Activated CD4-positive, alpha-beta T cell treated with anti-CD3 and anti-CD28 coated beads for 4 hours (primary cell): Measurements from ENCODE around the gene SERPINA3.
"Not testable (repeated sequence)": the region's sequence is repeated elsewhere in the genome, so short reads cannot be mapped to it uniquely, and the experiment has no call there.

ENCODE experiments used
- DNase-seq, 2 donors: peaks; one replicate each; pipeline ENCODE4 v3.0.0-alpha.2; 2020

Gene SERPINA3

DNA sequence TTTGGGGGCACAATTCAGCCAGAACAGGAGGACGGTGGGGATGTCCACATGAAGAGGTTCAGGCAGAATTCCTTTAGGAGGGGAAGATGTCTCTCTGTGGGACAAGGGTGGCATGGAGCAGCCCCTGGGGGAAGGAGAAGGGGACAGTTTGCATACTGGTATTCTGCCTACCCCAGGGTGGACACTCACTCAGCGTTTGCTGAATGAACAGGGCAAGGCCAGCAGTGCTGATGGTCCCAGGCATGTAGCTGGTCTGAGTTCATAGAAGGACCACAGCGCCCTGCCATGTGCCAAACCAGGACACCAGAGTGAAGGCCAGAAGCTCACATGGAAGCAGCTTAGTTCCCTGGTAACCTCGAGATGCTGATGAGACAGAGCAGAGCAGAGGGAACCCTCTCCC lies 25.6 kb upstream of the SERPINA3 start:
- DNase-seq, result no peak

DNA sequence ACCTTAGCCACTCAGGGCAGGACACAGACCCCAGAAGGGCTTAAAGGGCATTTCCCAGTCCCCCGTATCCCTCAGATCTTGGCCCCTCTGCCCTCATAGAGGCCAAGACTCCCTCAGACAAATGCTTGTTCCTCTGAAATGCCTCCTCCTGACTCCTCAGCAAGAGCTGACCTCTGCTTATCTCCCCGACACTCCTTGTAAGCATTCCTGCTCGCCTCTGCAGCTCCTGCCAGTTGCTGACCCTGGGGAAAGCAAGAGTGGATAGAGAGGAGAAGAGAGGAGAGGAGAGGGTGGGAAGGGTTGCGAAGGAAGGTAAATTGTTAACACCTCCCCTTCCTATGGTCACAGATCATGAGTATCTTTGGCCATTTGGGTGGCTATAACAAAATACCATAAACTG lies 23.9 kb upstream of the SERPINA3 start:
- DNase-seq, result no peak

DNA sequence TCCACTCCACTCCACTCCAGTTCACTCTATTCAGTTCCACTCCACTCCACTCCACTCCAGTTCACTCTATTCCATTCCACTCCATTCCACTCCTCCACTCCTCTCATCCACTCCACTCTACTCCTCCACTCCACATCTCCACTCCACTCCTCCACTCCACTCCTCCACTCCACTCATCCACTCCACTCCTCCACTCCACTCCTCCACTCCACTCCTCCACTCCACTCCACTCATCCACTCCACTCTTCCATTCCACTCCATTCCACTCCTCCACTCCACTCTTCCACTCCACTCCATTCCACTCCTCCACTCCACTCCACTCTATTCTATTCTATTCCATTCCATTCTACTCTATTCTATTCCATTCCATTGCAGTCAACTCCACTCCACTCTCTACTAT lies 21.1 kb upstream of the SERPINA3 start:
- no peak for DNase-seq

DNA sequence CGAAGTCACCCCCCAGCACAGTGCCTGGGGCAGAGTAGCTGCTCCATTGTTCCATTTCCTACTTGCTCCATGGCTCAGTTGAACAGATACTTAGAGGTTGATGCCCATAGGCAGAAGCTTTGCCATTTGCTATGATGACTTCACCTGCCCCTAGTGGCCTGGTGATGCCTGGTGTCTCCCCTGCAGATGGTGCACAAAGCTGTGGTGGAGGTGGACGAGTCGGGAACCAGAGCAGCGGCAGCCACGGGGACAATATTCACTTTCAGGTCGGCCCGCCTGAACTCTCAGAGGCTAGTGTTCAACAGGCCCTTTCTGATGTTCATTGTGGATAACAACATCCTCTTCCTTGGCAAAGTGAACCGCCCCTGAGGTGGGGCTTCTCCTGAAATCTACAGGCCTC lies 20.3 kb upstream of the SERPINA3 start:
- DNase-seq, result no peak

DNA sequence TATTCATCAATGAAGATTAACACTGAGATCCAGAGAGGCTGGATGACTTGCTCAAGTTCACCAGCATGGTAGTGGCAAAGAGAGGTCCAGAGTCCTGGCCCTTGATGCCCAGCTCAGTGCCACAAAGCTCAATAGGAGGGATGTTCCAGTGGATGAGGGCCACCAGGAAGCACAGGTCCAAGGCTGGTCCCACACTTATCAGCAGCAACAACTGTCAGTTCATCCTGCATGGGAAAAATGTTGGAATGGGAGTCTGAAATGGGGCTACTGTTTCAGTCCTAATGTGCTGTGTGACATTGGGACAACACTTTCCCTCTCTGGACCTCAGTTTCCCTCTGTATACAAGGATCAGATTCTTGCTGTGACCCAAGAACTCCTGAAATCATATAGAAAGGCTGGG lies 19.7 kb upstream of the SERPINA3 start:
- DNase-seq, result no peak

DNA sequence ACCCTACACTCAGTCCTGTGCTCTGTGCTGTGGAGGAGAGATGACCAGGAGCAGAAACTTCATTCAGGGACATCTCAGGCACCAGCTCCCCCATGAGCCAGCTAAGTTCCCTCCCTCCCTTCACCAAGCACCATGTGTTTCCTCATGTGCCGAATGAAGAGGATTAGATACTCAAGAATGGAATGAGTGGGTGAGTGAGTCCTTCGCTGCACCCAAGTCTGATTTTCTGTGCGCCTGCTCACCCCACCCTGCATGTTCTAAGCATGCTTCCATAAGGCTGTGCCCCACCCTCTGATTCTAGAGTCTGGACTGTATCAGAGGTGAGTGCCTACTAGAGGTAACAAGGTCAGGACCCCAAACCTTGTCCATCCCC lies 18.8 kb upstream of the SERPINA3 start:
- DNase-seq, result no peak

DNA sequence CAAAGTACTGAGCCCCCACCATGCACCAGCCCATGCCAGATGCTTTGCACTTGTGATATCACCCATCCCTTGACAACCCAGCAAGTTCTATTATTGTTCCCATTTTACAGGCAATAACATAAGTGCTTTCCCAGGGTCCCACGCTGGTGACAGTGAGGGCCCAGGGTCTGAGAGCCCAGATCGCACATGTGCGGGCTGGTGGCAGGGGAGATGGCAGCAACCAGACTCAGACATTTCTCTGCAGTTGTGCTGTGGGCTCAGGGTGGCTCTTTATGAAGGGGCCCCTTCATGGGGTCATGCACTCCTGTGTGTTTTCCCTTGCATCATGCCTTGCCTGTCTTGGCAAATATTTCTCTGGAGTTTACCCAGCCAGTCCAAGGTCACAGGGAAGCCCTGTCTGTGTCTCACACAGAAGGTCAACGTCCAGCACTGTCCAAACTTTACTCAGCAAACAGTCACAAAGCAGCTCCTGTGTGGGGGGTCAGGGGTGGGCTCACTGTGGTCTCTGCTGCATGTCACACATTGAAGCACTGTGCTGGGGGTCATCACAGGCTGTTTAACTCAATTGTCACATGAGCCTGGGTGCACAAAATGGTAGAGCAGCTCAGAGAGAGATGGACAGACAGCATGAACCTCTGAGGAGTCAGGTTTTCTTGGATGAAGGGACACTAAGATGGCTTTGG lies 18.3 kb upstream of the SERPINA3 start:
- no peak for DNase-seq

DNA sequence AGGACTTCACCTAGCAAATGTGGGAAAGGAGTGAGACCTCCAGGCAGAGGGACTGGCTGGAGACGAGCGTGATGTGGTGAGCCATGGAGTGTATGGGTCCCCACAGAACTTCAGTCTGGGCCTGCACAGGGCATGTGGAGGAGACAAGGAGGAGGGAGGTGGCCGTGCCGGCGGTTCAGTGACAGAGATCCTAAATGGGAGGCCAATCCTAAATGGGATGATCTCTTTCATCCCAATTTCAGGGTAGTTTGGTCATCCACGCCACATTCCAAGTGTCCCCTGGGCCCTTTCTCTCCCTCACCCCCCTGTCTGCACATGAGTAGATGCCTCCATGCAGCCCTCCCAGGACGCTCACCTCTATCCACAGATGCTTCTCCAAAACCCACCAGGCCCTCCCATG lies 17.8 kb upstream of the SERPINA3 start:
- no peak for DNase-seq

DNA sequence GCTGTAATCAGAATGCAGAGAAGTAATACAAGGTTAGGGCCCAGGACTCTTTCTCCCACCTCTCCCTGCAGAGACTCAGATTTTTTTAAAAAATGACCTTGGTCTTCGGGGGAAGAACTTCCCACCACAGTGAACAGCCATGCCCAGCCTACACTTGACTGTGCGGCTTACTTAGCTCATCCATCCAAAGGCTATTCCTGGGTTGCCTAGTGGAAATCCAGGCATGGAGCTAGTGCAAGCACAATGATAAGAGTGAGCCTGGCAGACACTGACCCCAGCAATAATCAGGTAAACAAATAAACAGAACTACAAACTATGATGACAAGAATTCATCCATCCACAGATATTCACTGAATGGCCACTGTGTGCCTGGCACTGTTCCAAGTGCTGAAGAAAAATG lies 16.3 kb upstream of the SERPINA3 start:
- DNase-seq, result no peak

DNA sequence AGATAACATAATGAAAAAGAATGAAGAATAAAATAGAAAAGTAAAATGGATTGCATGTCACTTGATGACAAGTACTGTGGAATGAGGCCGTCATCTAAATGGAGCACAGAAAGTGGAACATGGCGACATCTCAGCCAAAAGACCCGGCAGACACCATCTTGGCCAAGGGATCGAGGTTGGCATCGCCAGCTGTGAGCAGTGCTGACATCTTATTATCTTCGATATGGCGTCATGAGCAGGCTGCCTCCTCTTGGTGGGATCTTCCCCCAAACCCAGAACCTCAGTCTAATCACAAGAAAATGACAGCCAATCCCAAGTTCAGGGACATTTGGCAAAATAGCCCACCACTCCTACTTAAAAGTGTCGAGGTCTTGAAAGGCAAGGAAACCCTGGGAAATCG lies 15.8 kb upstream of the SERPINA3 start:
- no peak for DNase-seq

DNA sequence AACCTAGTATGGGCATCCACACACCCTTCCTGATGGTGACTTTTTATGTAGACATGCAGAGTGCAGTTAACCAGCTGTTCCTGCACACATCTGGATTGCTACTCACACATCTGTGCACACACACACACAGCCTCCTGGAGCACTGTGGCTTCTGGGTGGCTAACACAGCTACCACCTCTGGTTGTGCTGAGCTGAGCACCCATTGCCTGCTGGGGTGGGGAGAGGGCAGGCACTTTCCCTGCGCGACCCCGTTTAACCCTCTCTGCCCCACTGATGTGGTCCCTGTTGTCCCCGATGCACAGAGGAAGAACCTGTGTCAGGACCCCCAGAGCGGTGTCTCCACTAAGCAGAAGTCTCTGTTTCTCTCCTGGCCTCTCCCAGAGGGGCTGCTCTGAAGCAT lies 14.4 kb upstream of the SERPINA3 start:
- no peak for DNase-seq

DNA sequence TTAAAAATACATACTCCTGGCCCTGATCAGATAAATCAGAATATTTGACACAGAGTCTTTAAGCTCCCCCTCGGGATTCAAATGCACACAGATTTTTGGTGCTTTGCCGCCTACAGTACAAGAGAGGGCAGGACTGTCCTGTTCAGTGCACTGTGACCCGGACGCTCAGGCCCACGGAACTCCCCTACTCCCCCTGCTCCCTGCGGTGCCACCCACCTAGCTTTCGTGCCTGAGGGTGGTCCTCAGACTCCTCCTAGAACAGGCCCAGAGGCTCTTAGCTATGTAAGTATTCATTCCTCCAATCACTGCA lies 13.7 kb upstream of the SERPINA3 start:
- DNase-seq, result no peak

DNA sequence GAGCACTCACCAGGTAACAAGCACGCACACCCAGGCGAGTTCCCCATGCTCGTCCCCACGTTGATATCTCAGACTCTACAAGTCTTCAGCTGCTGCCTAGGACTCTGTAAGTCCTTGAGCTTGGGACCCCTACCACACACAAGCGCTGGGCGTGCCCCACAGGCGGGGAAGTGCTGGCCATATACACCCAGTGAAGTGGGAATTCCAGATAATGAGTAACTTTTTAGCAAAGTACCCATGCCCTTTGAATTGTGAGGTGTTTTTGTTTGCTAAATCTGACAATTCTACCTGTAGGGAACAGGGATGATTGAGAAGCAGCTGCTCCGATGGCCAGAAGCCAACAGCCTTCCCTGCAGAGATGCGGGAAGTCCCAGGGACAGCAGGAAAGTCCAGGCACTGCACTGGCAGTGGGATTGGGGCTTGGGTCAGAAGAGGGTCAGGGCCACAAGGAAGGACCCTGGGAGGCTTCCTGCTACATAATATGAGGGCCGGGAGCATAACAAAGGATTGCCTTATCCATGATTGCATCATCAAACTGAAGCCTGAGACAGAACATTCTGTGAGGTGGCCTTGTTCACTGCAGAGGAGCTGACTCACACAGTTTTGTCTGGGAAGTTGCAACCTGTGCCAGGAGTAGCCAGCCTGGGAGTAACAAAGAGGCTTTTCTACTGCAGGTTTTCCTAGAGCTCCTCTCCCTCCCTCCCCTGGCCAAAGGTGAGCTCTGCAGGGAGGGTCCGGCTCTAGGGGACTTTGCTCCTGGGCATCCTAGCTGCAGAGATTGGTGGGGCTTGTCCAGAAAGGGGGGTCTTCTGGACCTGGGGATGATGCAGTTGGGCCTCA lies 13.2 kb upstream of the SERPINA3 start:
- DNase-seq, result no peak

DNA sequence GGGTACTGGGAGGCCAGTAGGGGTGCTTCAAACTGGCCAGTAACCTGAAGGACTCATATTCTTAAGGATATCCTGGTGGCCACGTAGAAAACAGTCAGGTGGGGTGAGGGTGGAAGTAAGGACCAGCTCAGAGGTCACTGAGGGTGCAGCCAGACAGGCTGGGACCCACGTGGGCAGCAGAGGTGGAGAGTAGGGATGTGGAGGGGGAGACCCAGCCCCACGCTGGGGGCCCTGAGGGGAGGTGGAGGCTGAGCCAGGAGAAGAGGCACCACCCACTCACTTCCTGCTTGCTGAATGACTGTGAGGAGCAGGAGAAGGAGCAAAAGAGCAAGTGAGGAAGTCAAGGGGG lies 12.6 kb upstream of the SERPINA3 start:
- DNase-seq, result no peak

DNA sequence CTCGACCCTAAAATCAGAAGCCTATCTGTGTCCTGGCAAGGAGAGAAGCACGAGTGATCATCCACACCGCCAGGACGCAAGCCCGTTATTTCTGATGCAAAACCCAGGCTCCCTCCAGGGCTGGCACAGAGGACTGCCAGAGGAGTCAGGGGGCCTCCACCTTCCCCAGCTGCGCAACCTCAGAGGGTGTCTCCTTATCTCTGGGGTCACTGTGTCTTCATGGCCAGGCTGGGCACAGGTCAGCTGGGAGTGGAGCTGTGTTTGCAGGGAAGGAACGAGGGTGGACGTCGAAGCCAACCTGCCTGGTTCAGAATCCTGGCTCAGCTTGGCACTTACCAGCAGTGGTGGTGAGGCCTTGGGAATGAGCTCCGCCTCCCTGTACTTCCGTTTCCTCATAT lies 12.0 kb upstream of the SERPINA3 start:
- DNase-seq, result no peak

DNA sequence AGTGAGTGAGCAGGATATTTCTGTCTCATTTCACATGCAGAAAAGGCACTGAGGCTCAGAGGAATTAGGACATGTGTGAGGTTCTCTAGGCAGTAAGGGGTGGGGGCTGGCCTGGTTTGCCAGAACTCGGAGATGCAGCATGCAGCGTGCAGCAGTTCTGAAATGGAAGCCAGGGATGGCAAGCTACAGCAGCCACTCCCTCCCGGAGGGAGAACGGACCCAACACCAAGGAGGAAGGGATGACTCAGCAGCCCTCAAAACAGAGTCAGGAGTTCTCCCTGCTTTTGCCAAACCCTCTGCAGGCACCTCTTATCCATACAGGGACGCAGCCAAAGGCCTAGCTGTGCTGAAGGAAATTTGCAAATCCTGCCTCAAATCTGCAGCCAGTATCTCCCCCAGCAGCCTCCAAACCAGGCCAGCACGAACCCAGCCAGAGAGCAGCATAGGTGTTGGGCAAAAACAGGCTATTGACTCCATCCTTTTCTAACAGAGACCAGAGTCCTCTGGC lies 10.3 kb upstream of the SERPINA3 start:
- DNase-seq, result no peak

DNA sequence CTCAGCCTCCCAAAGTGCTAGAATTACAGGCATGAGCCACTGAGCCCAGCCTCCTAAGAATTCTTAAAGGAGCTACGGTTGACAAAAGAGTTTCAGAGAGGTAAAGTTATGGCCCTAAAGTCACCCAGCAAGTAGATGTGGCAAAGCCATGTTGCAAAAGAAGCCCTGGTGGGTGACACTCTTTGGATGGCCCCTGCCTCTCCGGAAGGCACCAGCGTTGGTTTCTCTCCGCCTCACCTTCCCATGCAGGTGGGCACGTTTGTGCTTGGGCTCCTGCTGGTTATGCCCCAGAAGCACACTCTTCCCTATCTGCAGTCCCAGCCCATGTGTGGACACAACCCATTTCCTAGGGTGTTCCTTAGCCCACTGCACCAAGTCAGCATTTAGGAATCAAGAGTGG lies 9.5 kb upstream of the SERPINA3 start:
- DNase-seq, result no peak

DNA sequence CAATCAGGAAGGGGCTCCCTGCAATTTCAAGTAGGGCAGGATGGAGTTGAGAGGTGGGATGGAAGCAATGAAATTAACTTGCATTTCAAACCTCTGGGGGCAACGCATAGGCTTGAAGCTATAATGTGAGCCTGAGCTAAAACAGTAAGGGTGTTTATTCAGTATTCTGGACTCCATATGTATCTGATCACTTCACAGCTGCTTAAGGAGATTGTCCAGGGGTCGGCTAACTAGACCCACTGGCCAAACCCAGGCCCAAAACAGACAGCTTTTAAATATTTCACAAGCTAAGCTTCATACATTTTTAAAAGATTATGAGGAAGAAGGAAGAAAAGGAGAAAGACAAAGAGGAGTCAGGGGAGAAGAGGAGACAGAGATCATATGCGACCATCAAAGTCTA lies 6.8 kb upstream of the SERPINA3 start:
- DNase-seq, result no peak

DNA sequence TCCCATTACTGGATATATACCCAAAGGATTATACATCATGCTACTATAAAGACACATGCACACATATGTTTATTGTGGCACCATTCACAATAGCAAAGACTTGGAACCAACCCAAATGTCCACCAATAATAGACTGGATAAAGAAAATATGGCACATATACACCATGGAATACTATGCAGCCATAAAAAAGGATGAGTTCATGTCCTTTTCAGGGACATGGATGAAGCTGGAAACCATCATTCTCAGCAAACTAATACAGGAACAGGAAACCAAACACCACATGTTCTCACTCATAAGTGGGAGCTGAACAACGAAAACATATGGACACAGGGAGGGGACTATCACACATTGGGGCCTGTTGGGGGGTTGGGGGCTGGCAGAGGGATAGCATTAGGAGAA lies 3.2 kb upstream of the SERPINA3 start:
- not testable (repeated sequence) for DNase-seq

DNA sequence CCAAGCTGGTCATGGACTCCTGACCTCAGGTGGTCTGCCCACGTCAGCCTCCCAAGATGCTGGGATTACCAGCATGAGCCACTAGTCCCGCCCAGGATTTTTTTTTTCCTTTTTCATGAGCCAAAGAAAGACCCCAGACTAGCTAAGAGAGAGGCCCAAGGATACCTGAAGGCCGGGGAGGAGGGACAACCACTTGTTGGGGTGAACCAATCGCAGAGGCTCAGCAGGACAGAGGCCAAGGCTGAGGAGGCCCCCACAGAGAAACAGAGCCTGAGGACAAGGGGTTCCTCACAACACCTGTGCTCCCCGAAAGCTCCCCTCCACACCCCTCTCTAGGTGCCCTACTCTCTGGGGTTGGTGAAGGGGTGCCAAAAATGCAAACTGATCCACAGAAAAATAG lies 1.0 kb upstream of the SERPINA3 start:
- no peak for DNase-seq

DNA sequence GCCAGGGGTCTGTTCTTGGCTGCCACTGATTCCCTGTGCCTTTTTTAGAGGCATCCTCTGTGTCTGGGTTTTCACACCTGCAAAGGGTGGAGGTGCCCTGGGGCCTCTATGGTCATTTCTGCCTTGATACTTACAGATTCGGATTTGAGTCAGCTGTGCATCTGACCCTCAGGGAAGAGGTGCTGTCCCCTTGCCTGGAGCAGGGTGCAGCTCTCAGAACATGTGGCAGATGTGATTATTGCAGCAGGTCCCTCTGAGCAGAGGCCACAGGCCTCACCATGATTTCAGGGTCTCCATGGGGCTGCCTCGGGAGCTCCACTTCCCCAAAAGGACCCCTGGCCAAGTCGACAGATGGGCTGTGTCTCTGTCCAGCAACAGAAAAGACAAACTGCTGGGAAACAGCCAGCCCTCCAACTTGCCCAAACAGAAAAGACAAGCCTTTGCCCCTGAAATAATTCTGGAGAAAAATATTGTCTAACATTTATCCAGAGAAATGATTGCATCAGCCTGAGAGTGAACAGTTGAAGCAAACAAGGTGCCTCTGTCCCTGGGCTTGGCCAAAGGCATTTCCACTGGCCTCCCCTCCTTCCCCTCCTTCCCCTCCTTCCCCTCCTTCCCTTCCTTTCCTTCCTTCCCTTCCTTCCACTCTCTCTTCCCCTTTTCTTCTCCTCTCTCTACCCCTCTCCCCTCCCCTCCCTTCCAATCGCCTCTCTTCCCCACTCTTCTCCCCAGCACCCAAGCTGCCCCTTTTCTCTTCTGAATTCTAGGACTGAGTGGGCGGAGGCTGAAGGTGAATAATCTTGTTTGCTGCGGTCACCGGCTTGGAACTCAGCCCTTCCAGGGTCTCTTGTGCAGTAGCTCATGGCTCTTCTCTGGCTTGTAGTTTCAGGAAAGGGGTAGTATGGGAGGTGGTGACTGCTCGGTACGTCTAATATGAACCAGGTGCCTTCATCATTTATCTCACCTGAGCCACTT lies 676 bp downstream of the SERPINA3 start:
- no peak for DNase-seq

DNA sequence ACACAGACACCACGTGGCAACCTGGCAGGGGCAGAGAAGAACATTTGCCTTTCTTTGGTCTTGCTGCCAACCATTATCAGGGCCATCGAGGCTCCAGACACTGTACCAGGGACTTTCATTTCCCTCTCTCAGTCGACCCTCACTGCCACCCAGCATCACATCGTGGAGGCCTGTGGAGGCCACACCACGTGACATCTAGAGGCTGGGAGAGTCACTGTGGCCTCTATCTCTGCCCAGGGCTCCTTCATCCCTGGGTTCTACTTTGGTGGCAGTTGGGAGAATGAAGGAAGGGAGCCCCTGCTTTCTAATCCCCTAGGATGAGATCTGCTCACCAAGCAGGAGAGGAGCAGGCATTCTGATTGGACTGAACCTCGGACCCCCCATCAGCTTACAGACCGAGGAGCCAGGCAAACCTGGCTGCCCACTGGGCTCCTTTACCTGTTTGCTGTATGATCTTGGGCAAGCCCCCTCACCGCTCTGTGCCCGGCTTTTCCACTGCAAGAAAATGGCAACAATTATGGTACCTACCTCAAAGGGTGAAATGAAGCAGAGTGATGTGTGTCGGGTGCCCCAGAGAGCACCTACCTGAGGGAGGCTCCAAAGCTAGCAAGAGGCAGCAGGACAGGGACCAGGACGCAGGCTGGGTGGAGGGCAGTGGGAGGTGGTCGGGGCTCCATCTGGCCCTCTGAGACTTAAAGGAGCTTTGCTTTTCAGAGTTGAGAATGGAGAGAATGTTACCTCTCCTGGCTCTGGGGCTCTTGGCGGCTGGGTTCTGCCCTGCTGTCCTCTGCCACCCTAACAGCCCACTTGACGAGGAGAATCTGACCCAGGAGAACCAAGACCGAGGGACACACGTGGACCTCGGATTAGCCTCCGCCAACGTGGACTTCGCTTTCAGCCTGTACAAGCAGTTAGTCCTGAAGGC lies 1.8 kb downstream of the SERPINA3 start:
- DNase-seq, result no peak

DNA sequence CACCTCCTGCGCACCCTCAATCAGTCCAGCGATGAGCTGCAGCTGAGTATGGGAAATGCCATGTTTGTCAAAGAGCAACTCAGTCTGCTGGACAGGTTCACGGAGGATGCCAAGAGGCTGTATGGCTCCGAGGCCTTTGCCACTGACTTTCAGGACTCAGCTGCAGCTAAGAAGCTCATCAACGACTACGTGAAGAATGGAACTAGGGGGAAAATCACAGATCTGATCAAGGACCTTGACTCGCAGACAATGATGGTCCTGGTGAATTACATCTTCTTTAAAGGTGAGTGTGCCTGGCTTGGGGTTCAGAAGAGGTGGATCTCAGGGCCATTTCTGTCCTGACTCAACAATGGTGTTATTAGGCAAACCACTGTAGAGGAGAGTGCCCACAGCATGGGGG lies 2.6 kb downstream of the SERPINA3 start:
- DNase-seq, result no peak
